ENCODE data around the gene RPL22.

DNA sequence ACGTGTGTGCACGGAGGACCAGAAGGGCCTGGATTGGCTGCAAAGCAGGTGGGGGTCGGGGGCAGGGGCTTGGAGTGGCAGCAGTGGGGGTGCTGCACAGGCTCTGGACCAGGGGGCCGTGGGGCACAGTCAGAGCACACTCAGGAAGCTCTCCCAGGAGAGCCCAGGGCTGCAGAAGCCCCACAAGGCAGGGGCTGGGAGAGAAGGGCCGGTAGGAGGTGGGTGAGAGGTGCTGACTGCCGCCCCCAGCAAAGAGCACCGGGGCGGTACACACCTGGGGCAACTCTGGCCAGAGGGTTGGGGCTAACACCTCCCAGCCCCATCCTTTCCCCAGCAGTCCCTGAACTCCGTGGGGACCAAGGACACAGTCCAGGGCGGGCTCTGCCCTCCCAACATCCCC, 33.2 kb downstream of the RPL22 start:
- TF ChIP-seq, protein P1, sequence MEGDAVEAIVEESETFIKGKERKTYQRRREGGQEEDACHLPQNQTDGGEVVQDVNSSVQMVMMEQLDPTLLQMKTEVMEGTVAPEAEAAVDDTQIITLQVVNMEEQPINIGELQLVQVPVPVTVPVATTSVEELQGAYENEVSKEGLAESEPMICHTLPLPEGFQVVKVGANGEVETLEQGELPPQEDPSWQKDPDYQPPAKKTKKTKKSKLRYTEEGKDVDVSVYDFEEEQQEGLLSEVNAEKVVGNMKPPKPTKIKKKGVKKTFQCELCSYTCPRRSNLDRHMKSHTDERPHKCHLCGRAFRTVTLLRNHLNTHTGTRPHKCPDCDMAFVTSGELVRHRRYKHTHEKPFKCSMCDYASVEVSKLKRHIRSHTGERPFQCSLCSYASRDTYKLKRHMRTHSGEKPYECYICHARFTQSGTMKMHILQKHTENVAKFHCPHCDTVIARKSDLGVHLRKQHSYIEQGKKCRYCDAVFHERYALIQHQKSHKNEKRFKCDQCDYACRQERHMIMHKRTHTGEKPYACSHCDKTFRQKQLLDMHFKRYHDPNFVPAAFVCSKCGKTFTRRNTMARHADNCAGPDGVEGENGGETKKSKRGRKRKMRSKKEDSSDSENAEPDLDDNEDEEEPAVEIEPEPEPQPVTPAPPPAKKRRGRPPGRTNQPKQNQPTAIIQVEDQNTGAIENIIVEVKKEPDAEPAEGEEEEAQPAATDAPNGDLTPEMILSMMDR (IDR thresholded peaks at IDR 0.05; ENCODE audit: borderline replicate concordance, extremely low read depth, low read length, poor library complexity, severe bottlenecking) = no peak
- TF ChIP-seq EZH2 (IDR thresholded peaks at IDR 0.05; ENCODE audit: borderline replicate concordance, low read depth, low read length, severe bottlenecking) = no peak

All from DND-41 (cell line).